A549 (cell line): ENCODE results near the gene MAP7D1. TPM values are rescaled to one million over a fixed set of nuclear protein-coding genes. Genes with fewer than 3 reads are reported as not detected.

ENCODE experiments used
- ATAC-seq, 2 experiments: fragments of 200-7000 bp in 1 of 2; fragments of >200 bp in 1 of 2; cut with Nextera tagmentation in 1 of 2; cut with Tn5 transposase in 1 of 2; 3 replicates each; pipeline versions ENCODE4 v1.8.0 to v1.9.1; 2018 to 2020; ENCODE audit warnings: mild to moderate bottlenecking in 1 of 2, moderate library complexity in 1 of 2
- CTCF ChIA-PET: fragments of 300-600 bp; sonication (Branson Sonifier 250); formaldehyde crosslinking; extraction: SDS; loops from one replicate; lab custom pipeline; 2021; ENCODE audit warnings: antibody characterized with exemption, inconsistent platforms; lab: Yijun Ruan, JAX
- POLR2A ChIA-PET: fragments of 350-600 bp; formaldehyde crosslinking; extraction: SDS; loops from one replicate; lab custom pipeline; 2021; ENCODE audit warnings: antibody characterized with exemption, inconsistent platforms; lab: Yijun Ruan, JAX
- DNase-seq, 2 experiments: peaks; one replicate each; pipeline versions ENCODE4 v3.0.0 to v3.0.0-alpha.2; 2011 to 2016; ENCODE audit warnings: low read depth in 1 of 2, low spot score in 1 of 2
- FAIRE-seq: peaks from 2 replicates; lab custom pipeline; 2011; peaks lifted over from hg19 to GRCh38; lab: Jason Lieb, UNC
- H3K27ac ChIP-seq, 2 experiments: fragments of >200 bp; sonication (Bioruptor Twin); formaldehyde crosslinking; 3 replicates each; pipeline ENCODE4 v1.5.1; 2016 to 2017
- H3K4me1 ChIP-seq: fragments of >200 bp; sonication (Bioruptor Twin); formaldehyde crosslinking; 3 replicates; pipeline ENCODE4 v1.6.1; 2016
- H3K4me2 ChIP-seq: fragments of >200 bp; sonication (Bioruptor Twin); formaldehyde crosslinking; 3 replicates; pipeline ENCODE4 v1.6.1; 2016
- H3K4me3 ChIP-seq: fragments of >200 bp; sonication (Bioruptor Twin); formaldehyde crosslinking; 3 replicates; pipeline ENCODE4 v1.5.1; 2016
- H3K9me3 ChIP-seq: fragments of >200 bp; sonication (Bioruptor Twin); formaldehyde crosslinking; 3 replicates; pipeline ENCODE4 v1.6.1; 2016
- BCL3 ChIP-seq: fragments of >200 bp; sonication (Bioruptor Twin); formaldehyde crosslinking; IDR thresholded peaks from 3 replicates; pipeline ENCODE4 v1.6.1; 2016
- CBX2 ChIP-seq: fragments of 200-600 bp; sonication (generic); IDR thresholded peaks from 2 replicates; pipeline ENCODE4 v1.6.1; 2016; ENCODE audit warnings: low read depth, mild to moderate bottlenecking, borderline replicate concordance
- CBX8 ChIP-seq: fragments of 200-600 bp; sonication (generic); IDR thresholded peaks from 2 replicates; pipeline ENCODE4 v1.6.1; 2016
- CTCF ChIP-seq: fragments of >200 bp; sonication (Bioruptor Twin); formaldehyde crosslinking; IDR thresholded peaks from 3 replicates; pipeline ENCODE4 v1.5.1; 2016
- EHMT2 ChIP-seq: fragments of 200-600 bp; sonication (generic); IDR thresholded peaks from 2 replicates; pipeline ENCODE4 v1.6.1; 2016; ENCODE audit warnings: antibody characterized with exemption, low read depth, mild to moderate bottlenecking, moderate library complexity
- ESRRA ChIP-seq: fragments of 150-350 bp; IDR thresholded peaks from 2 replicates; pipeline ENCODE4 v1.6.1; 2014; ENCODE audit warnings: mild to moderate bottlenecking, low read length, borderline replicate concordance
- FOSB ChIP-seq: fragments of 250-450 bp; sonication (Bioruptor Pico); IDR thresholded peaks from 2 replicates; pipeline ENCODE4 v1.5.0; 2020; ENCODE audit warnings: mild to moderate bottlenecking, moderate library complexity
- FOSL2 ChIP-seq, 2 experiments: fragments of 450-650 bp in 1 of 2; fragments of >200 bp in 1 of 2; sonication (Bioruptor Twin) in 1 of 2; formaldehyde crosslinking; IDR thresholded peaks; 2 replicates each; pipeline versions ENCODE4 v1.5.0 to v1.6.1; 2016 to 2020; ENCODE audit warnings: mild to moderate bottlenecking in 1 of 2, moderate library complexity in 1 of 2
- HEYL ChIP-seq: fragments of 250-450 bp; sonication (Bioruptor Pico); IDR thresholded peaks from 2 replicates; pipeline ENCODE4 v1.8.0; 2021; ENCODE audit warnings: mild to moderate bottlenecking, moderate library complexity
- JUN ChIP-seq, 2 experiments: fragments of >200 bp; sonication (Bioruptor Twin); formaldehyde crosslinking; IDR thresholded peaks; 2 replicates in 1 of 2; 3 replicates in 1 of 2; pipeline ENCODE4 v1.6.1; 2016 to 2017
- KDM1A ChIP-seq: fragments of 200-600 bp; sonication (generic); IDR thresholded peaks from 2 replicates; pipeline ENCODE4 v1.6.1; 2016; ENCODE audit warnings: low read depth, mild to moderate bottlenecking
- KDM5A ChIP-seq: fragments of 200-600 bp; sonication (generic); IDR thresholded peaks from 2 replicates; pipeline ENCODE4 v1.6.1; 2016; ENCODE audit warnings: antibody characterized with exemption, mild to moderate bottlenecking
- MAFK ChIP-seq: fragments of 450-650 bp; IDR thresholded peaks from 2 replicates; pipeline ENCODE4 v1.6.1; 2014; ENCODE audit not compliant: partially characterized antibody
- MAZ ChIP-seq: fragments of 150-350 bp; IDR thresholded peaks from 2 replicates; pipeline ENCODE4 v1.6.1; 2014; ENCODE audit warnings: antibody characterized with exemption, low read depth, low read length, borderline replicate concordance
- NFE2L2 ChIP-seq: fragments of 150-350 bp; conservative IDR thresholded peaks from 2 replicates; pipeline ENCODE4 v1.6.1; 2014; ENCODE audit warnings: low read length
- PBX3 ChIP-seq: IDR thresholded peaks from 2 replicates; pipeline ENCODE4 v1.6.1; 2012
- PHF8 ChIP-seq: fragments of 200-600 bp; sonication (generic); IDR thresholded peaks from 2 replicates; pipeline ENCODE4 v1.6.1; 2016; ENCODE audit warnings: low read depth, mild to moderate bottlenecking, antibody characterized with exemption, moderate library complexity, borderline replicate concordance
- POLR2A ChIP-seq: IDR thresholded peaks from 2 replicates; pipeline ENCODE4 v1.6.1; 2012; ENCODE audit warnings: mild to moderate bottlenecking, low read length
- RAD21 ChIP-seq, 2 experiments: fragments of >200 bp in 1 of 2; sonication (Bioruptor Twin) in 1 of 2; formaldehyde crosslinking in 1 of 2; IDR thresholded peaks in 1 of 2; conservative IDR thresholded peaks in 1 of 2; 2 replicates in 1 of 2; 3 replicates in 1 of 2; pipeline ENCODE4 v1.6.1; 2012 to 2018; ENCODE audit warnings: inconsistent platforms in 1 of 2
- REST ChIP-seq: fragments of 200-600 bp; sonication (generic); IDR thresholded peaks from 2 replicates; pipeline ENCODE4 v1.6.1; 2016; ENCODE audit warnings: antibody characterized with exemption, mild to moderate bottlenecking, moderate library complexity
- RNF2 ChIP-seq: fragments of 200-600 bp; sonication (generic); IDR thresholded peaks from 2 replicates; pipeline ENCODE4 v1.6.1; 2016; ENCODE audit warnings: low read depth, mild to moderate bottlenecking, antibody characterized with exemption, moderate library complexity, borderline replicate concordance
- TFCP2L1 ChIP-seq: fragments of 250-450 bp; sonication (Bioruptor Pico); IDR thresholded peaks from 2 replicates; pipeline ENCODE4 v1.5.0; 2021; ENCODE audit warnings: mild to moderate bottlenecking
- TP53 ChIP-seq: fragments of 250-450 bp; sonication (Bioruptor Pico); IDR thresholded peaks from 2 replicates; pipeline ENCODE4 v1.5.0; 2021; ENCODE audit warnings: mild to moderate bottlenecking, moderate library complexity
- USF2 ChIP-seq: fragments of 450-650 bp; IDR thresholded peaks from 2 replicates; pipeline ENCODE4 v1.6.1; 2014; ENCODE audit warnings: antibody characterized with exemption
- ZFP36 ChIP-seq: fragments of 450-650 bp; IDR thresholded peaks from 2 replicates; pipeline ENCODE4 v1.6.1; 2014; ENCODE audit warnings: borderline replicate concordance; ENCODE audit not compliant: partially characterized antibody
- WGBS: methylation state at CpG from one replicate; pipeline ENCODE4 v1.1.6; 2017; ENCODE audit errors: missing lambda C conversion rate; 5-methylcytosine and 5-hydroxymethylcytosine counted together
- polyA plus RNA-seq, 4 experiments: library from polyadenylated mRNA; depleted of rRNA in 3 of 4; stranded (reverse); fragments of >200 nt; fragmentation: RNase III in 1 of 4; extraction: RNeasy Plus Mini Kit Qiagen cat#74134 plus additional on column Dnase treatment in 1 of 4; gene quantifications; 2 replicates in 3 of 4; 3 replicates in 1 of 4; pipeline ENCODE4 v1.2.3, GENCODE V29; 2011 to 2017

The MAP7D1 gene
- polyA plus RNA-seq, 2 of the 4 experiments (the other 2 are of a cell fraction), result 16.4 to 74.9 TPM

GRCh38 chr1:36154765-36155407, 1.1 kb upstream of the MAP7D1 start:
- ATAC-seq (no peak), DNase-seq (no peak), FAIRE-seq (no peak)
- Histone ChIP-seq H3K9me3 (no peaks in the 10 kb centered on the region), H3K4me2 (peak overlapping the region; percentile 99), H3K4me3 (peak overlapping the region; percentile 99), H3K27ac (peak overlapping the region; percentile 98 to 99), H3K4me1 (peaks cover 54% of the 10 kb centered on the region)
- ChIA-PET POLR2A (interaction anchor here (1.5 to 2.4 kb wide), 2 partner anchors 18 to 33 kb away, joined by 4 to 7 read pairs; no protein-coding TSS in a partner anchor), CTCF (interaction anchor here (0.8 to 2.2 kb wide), 7 partner anchors 9 to 132 kb away, joined by 3 to 7 read pairs (median 3); partner anchors contain the start of gene THRAP3)
- no peak for TF ChIP-seq RAD21 (conservative IDR thresholded peaks at IDR 0.05 in 1 of 2, IDR thresholded peaks at IDR 0.05 in 1 of 2)
- no peak for TF ChIP-seq KDM1A
- TF ChIP-seq TP53 (CRISPR knock-in tag), result no peak
- TF ChIP-seq BCL3, result no peak
- TF ChIP-seq NFE2L2, result no peak
- no peak for TF ChIP-seq FOSB (CRISPR knock-in tag)
- no peak for TF ChIP-seq MAFK
- TF ChIP-seq ZFP36, result no peak
- TF ChIP-seq TFCP2L1 (CRISPR knock-in tag), result no peak
- WGBS, result 100% methylated on average over 3 of the region's 6 CpGs

- ATAC-seq (peak; percentile 36 to 49; a peak in 5 of 6 replicates), FAIRE-seq (no peak), DNase-seq (peak; percentile 33 to 47)
- Histone ChIP-seq H3K9me3 (no peaks in the 10 kb centered on the region), H3K4me1 (peaks cover 56% of the 10 kb centered on the region), H3K27ac (peak overlapping the region; percentile 98 to 99), H3K4me2 (peak overlapping the region; percentile 99), H3K4me3 (peak overlapping the region; percentile 99)
- CTCF ChIA-PET, result interaction anchor here (1.1 to 2.3 kb wide), 4 partner anchors 17 to 67 kb away, joined by 3 to 12 read pairs (median 4); partner anchors contain the start of gene THRAP3
- WGBS, result 1% methylated on average over 14 of the region's 69 CpGs
- POLR2A ChIA-PET, result interaction anchor here (1.5 to 2.4 kb wide), 2 partner anchors 16 to 31 kb away, joined by 4 to 7 read pairs; no protein-coding TSS in a partner anchor
- no peak for TF ChIP-seq EHMT2
- no peak for TF ChIP-seq TFCP2L1 (CRISPR knock-in tag)
- no peak for TF ChIP-seq REST
- TF ChIP-seq ESRRA, result no peak
- no peak for TF ChIP-seq CBX8
- TF ChIP-seq PHF8, result peak; percentile 77; the same call in 1 of the 2 replicates
- TF ChIP-seq CTCF, result no peak
- TF ChIP-seq HEYL (CRISPR knock-in tag), result no peak
- peak; percentile 31; the same call in 1 of the 2 replicates for TF ChIP-seq USF2
- peak; percentile 16; the same call in 1 of the 2 replicates for TF ChIP-seq KDM1A
- no peak for TF ChIP-seq ZFP36
- no peak; the same call in 1 of the 2 replicates for TF ChIP-seq KDM5A
- no peak for TF ChIP-seq FOSL2 (IDR thresholded peaks at IDR 0.05)
- no peak for TF ChIP-seq FOSL2 (CRISPR knock-in tag; IDR thresholded peaks at IDR 0.05)
- peak in 1 of 2 experiments; percentile 21; a peak in 2 of 5 replicates for TF ChIP-seq JUN (IDR thresholded peaks at IDR 0.05)
- TF ChIP-seq POLR2A, result no peak
- no peak for TF ChIP-seq MAZ
- no peak for TF ChIP-seq PBX3
- no peak for TF ChIP-seq RNF2
- no peak for TF ChIP-seq CBX2
These were observed 562 bp downstream of the MAP7D1 start for GRCh38 chr1:36156329-36157114.
